ENCODE data around the gene NOM1.

Gene NOM1

DNA sequence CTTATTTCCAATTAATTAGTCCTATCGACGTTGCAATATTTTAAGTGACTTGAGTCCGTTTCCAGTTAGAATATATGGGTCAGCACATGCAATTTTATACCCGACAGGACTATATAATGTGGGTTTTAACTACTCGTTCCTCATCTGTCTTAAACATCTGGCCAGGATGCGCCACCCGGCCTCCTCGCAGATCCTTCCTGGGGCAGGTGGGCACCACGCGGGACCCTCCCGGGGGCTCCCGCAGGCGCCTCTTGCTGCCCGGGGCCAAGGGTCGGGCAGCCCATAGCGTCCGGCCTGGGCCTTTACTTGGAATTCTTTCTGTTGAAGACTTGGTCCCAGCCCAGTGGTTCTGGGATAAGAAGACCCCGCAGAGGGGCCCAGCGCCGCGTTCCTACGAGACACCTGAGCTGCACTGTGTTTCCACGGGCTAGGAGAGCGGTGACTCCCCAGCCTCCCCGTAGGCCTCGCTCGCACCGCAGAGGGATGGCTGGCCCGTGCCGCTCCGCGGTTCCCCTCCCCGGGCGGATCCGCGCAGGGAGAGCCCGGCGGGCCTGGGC lies 71.1 kb downstream of the NOM1 start:
- Histone ChIP-seq H3K9me3 (ENCODE audit: control insufficient read depth, low read length) (no peaks in the 10 kb centered on the region), H3K4me3 (ENCODE audit: extremely low read depth, insufficient read depth, low read length, poor library complexity, severe bottlenecking) (no peak overlapping the region), H3K27ac (ENCODE audit: low read depth, low read length, severe bottlenecking) (no peak overlapping the region), H3K4me1 (ENCODE audit: control insufficient read depth, insufficient read depth, low read length, poor library complexity, severe bottlenecking) (peaks cover 6% of the 10 kb centered on the region), H3K36me3 (ENCODE audit: control insufficient read depth, insufficient read depth, low read length) (no peaks in the 10 kb centered on the region)
- 2 to 3% methylated on average over 30 to 34 of the region's 38 CpGs for WGBS, 2 experiments (ENCODE audit: insufficient coverage in 2 of 2)

DNA sequence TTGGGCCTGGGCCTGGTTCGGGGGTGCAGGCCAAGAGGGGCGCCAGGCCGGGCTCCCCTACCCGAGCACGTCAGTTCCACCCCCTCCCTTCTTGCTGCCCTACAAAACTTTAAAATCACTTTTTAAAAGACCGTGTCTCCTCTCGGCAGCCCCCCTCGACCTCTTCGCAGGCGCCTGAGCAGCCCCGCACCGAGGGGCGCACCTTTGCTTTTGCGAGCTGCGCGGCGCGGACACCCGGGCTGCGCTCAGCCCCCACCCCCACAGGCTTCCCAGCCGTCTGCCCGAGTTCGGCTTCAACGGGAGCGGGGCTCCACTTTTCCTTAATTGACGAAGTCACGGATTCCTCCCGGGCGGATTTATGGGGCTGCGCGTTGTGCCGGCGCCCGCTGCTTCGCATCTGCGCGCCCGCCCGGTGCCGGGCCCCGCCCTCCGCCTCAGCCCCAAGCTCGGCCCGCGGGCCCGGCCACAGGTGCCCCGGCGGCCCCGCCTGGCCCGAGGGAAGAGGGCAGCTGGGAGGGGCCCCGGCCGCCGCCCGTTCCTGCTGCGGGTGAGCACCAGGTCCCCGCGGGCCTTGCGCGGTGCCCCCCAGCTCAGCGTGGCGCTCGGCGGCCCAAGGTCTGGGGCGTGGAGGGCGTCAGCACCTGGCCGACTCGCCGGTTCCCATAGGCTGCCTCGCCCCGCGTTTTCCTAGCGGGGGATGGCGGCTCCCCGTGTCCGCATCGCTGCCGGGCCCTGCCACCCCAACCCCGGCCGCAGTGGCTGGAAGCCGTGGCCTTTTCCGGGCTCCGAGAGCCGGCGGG lies 71.8 kb downstream of the NOM1 start:
- no peak overlapping the region for H3K27ac ChIP-seq (ENCODE audit: low read depth, low read length, severe bottlenecking)
- peaks cover 6% of the 10 kb centered on the region for H3K4me1 ChIP-seq (ENCODE audit: control insufficient read depth, insufficient read depth, low read length, poor library complexity, severe bottlenecking)
- no peak overlapping the region for H3K4me3 ChIP-seq (ENCODE audit: extremely low read depth, insufficient read depth, low read length, poor library complexity, severe bottlenecking)
- 1% methylated on average over 67 to 77 of the region's 84 CpGs for WGBS, 2 experiments (ENCODE audit: insufficient coverage in 2 of 2)
- H3K9me3 ChIP-seq (ENCODE audit: control insufficient read depth, low read length), result no peaks in the 10 kb centered on the region
- no peaks in the 10 kb centered on the region for H3K36me3 ChIP-seq (ENCODE audit: control insufficient read depth, insufficient read depth, low read length)

DNA sequence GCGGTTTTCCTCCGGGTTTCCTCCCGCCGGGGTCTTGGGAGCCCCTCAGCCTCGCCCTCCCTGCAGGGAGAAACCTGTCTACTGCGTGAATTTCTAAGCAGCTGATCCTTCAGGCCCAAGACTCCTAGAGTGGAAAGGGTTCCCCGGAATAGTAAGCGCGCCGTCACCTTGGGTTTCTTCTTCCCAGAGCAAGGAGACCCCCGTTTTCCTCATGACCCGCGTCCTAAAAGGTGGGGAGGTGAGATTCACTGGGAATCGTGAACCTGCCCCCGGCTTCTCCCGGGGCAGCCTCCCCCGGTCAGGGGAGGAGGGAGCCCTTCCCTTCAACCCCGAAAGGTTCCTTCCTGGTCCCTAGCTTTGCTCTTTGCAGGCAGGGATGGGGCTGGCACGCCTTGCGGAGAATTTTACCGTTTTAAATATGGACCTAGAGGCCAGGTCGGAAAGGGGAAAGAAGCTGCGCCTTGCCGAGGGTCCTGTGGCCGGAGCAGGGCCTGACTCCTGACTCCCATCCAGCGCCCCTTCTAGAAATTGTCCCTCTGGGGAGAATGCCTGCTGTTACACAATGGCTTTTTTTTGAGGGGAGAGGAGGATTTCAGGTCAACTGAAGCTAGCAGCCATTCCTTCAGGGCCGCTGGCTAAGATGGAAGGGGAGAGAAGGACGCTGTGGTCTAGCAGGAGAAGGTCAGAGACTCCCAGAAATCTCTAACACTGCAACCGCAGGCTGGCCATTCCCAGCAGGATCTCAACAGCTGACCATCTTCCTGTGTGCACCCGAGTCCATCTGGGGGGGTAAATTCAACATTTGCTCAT lies 72.6 kb downstream of the NOM1 start:
- no peak overlapping the region for H3K4me3 ChIP-seq (ENCODE audit: extremely low read depth, insufficient read depth, low read length, poor library complexity, severe bottlenecking)
- peaks cover 6% of the 10 kb centered on the region for H3K4me1 ChIP-seq (ENCODE audit: control insufficient read depth, insufficient read depth, low read length, poor library complexity, severe bottlenecking)
- H3K27ac ChIP-seq (ENCODE audit: low read depth, low read length, severe bottlenecking), result no peak overlapping the region
- no peaks in the 10 kb centered on the region for H3K9me3 ChIP-seq (ENCODE audit: control insufficient read depth, low read length)
- WGBS, 2 experiments (ENCODE audit: insufficient coverage in 2 of 2), result 1 to 3% methylated on average over 15 to 23 of the region's 30 CpGs
- no peaks in the 10 kb centered on the region for H3K36me3 ChIP-seq (ENCODE audit: control insufficient read depth, insufficient read depth, low read length)
